ENCODE measurements around the gene MARVELD2.
"Not testable (repeated sequence)": the region's sequence is repeated elsewhere in the genome, so short reads cannot be mapped to it uniquely, and the experiment has no call there.

MARVELD2 gene

GRCh38 chr5:69450527-69450926 is 35.6 kb downstream of the MARVELD2 start:
- not testable (repeated sequence) for DNase-seq

DNA sequence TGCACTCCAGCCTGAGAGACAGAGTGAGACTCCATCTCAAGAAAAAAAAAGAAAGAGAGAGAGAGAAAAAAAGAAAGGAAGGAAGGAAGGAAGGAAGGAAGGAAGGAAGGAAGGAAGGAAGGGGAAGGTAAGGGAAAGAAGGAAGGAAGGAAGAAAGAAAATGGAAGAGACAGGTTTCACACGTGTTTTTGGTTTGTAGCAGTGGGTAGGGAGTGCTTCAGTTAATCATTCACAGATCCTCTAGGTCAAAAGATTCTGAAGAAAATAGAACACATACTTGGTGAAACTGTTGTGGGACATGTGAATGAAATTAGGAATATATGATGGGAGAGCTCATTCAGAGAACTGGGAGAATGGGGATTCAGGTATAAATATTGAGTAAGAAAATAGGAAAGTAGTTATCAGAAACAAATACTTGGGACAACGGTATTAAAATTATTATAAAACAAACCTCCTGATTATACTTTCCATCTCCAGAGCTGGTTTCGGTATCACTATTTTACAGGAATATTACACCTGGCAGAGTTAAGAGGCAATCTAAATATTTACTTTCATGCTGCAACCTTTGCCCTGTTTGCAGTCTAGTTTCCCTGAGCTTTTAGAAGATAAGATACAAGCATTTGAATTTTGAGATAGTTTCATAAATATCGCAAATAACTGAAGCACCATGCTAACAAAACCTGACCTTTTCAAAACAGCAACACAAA is 37.2 kb downstream of the MARVELD2 start:
- DNase-seq = no peak

DNA sequence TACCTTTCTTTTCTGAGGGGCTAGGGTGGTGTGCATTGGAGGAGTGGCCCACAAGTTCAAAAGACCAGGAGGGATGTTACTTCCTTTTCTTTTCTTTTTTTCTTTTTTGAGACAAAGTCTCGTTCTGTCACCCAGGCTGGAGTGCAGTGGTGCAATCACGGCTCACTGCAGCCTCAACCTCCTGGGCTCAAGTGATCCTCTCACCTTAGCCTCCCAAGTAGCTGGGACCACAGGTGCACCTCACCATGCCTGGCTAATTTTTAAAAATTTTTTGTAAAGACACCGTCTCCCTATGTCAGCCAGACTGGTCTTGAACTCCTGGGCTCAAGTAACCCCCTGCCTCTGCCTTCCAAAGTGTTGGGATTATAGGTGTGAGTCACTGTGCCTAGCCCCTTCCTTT is 38.6 kb downstream of the MARVELD2 start:
- DNase-seq = not testable (repeated sequence)

DNA sequence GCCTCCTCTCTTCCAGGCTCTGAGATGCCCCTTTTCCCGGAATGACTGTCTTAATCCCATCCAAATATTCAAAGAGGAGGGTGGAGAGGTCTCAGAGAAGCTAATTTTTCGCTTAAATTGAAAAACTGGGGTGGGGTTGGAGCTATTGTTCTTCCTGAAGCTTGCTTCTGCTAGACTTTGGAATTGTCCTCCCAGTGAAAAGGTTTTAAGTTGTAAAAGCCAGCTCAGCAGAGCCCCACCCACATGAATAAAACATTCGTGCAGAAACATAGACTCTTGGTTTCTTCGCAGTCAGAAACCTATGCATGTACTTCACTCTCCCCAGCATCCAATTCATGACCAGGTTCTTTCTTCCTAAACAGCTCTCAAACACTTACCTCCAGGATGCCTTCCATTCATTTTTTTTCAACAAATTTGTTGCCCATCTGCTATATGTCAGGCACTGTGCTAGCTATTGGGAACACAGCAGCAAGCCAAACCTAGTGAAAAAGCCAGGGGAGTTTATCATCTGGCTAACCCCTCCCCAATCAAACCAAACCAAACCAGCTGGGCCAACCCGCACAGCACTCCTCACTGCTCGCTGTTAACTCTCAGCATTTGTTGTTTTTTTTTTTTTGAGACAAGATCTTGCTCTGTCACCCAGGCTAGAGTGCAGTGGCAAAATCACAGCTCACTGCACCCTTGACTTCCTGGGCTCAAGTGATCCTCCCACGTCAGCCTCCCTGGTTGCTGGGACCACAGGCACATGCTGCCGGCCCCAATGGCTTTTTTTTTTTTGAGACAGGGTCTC is 39.7 kb downstream of the MARVELD2 start:
- DNase-seq = peak; percentile 11

GRCh38 chr5:69455428-69455988 is 40.6 kb downstream of the MARVELD2 start:
- not testable (repeated sequence) for DNase-seq

- DNase-seq = no peak
Observed at GRCh38 chr5:69462170-69462569, 47.3 kb downstream of the MARVELD2 start.

DNA sequence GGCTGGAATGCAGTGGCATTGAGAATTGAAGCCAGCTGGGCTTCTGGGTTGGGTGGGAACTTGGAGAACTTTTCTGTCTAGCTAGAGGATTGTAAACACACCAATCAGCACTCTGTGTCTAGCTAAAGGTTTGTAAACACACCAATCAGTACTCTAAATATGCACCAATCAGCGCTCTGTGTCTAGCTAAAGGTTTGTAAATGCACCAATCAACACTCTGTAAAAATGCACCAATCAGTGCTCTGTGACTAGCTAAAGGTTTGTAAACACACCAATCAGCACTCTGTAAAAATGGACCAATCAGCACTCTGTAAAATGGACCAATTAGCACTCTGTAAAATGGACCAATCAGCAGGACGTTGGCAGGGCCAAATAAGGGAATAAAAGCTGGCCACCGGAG is 51.5 kb downstream of the MARVELD2 start:
- DNase-seq = not testable (repeated sequence)

GRCh38 chr5:69467442-69468225 is 52.7 kb downstream of the MARVELD2 start:
- DNase-seq = peak; percentile 22

DNA sequence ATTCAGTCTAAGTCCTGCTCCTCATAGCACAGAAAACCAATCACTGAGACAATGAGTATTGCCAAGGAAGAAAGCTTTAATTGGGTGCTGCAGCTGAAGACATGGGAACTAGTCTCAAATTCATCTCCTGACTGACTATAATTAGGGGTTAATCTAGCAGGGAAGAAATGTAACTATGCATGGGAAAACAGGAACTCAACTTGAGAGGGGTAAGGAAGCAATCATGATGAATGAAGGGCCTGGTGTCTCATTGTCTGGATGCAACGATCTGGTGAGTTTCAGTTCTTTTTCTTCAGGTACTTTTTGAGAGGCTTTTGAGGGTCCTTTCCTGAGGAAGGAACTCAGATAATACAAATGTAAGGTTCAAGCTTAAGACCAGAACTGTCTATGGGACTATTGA is 53.7 kb downstream of the MARVELD2 start:
- DNase-seq = peak; percentile 27

GRCh38 chr5:69471516-69471915 is 56.6 kb downstream of the MARVELD2 start:
- DNase-seq = not testable (repeated sequence)

GRCh38 chr5:69472535-69473143 is 57.7 kb downstream of the MARVELD2 start:
- not testable (repeated sequence) for DNase-seq

DNA sequence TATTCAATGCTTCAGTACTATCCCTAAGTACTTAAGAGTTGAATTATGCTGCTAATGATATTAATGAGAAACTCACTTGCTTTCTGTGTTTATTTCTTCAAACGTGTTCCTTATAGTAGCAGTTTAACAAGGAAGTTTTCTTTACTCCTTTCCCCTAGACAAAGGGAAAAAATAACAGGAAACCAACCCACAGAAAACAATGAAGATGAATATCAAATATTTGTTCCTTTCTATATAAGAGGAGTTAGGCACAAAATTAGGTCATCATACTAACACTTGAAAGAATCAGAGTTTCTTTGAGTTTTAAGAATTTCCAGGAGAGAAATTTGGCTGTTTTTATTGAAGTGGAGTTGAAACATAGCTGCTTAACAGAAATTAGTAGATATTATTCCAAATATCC is 62.3 kb downstream of the MARVELD2 start:
- no peak for DNase-seq

DNA sequence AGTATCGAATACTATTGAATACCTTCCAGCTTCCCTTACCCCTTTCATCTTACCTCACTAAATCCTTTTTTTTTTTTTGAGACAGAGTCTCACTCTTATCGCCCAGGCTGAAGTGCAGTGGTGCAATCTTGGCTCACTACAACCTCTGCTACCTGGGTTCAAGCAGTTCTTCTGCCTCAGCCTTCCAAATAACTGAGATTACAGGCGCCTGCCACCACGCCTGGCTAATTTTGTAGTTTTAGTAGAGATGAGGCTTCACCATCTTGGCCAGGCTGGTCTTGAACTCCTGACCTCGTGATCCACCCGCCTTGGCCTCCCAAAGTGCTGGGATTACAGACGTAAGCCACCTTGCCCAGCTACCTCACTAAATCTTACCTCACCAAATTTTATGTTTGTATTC is 63.4 kb downstream of the MARVELD2 start:
- DNase-seq = not testable (repeated sequence)

GRCh38 chr5:69484891-69485290 is 70.0 kb downstream of the MARVELD2 start:
- DNase-seq = no peak

GRCh38 chr5:69485471-69485870 is 70.6 kb downstream of the MARVELD2 start:
- no peak for DNase-seq

DNA sequence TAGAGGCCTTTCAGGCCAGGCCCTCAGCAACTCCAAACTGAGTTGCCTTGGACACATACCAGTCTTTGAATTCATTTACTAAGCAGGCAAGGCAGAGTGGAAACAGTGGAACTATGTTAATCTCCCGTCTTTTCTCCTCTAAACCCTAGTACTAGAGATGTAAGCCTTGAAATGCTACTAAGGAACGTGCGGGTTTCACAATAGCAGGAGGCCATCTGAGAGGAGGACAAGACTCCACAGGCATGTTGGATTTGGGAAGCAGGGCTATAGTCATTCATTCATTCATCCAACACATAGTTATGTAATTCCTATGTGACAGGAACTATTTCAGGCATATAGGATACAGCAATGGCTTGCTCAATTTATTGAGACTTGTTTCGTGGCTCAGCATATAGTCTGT is 74.3 kb downstream of the MARVELD2 start:
- no peak for DNase-seq

DNA sequence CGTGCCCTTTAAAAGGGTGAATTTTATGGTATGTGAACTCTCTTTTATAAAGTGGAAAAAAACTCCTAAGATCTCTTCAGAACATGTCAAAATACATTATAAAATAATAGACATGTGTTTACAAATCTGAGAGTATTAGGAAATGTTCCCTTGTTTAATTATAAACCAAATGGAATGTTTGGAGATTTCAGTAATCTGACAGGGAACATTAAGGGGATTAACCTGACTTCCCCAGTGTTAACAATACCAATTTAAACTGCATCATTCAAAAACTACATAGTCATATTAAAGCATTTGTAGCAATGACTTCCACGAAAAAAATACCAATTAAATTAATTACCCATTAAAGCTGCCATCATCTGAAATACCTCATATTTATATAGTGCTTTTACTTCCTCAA is 76.1 kb downstream of the MARVELD2 start:
- DNase-seq = no peak

DNA sequence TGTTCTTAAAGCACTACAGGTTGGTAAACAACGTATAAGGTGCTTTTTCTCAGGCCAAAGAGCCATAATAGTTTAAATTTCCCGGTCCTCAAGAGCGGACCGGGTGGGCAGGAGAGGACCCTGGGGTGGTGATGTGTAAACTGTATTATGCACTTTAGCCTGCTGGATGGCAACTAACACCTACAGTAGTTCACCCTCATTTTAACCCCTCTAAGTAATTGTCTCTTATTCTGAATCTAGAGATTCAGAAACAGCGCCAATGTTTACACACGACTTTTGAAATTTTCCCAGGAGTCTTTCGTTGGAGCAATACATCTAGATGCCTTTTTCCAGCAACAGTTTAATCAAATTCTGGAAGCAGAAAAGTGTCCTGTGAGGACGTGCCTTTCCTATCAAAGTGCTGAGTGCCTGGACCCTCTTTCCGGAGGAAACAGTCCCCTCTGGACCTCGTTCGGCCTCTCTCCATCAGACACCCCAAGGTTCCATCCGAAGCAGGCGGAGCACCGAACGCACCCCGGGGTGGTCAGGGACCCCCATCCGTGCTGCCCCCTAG is 77.0 kb downstream of the MARVELD2 start:
- no peak for DNase-seq

DNA sequence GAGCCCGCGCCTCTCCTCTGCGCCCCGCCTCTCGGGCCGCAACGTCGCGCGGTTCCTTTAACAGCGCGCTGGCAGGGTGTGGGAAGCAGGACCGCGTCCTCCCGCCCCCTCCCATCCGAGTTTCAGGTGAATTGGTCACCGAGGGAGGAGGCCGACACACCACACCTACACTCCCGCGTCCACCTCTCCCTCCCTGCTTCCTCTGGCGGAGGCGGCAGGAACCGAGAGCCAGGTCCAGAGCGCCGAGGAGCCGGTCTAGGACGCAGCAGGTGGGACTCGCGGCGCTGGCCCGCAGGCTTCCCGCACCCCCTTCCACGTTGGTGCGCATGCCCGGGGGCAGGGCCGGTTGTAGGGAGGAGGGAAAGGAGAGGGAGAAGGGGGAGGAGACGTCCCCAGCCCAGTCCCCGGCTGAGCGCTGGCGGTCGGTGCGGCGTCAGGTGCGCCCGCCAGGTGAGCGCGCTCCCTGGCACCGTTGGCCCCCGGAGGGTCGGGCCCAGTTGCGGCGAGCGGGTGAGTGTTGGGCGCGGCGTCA is 77.5 kb downstream of the MARVELD2 start, which contains the start of gene OCLN:
Gene OCLN, plus strand, starts transcription at position 400 of the 532 bp plus-strand sequence. CDS start 11,455 bp downstream, outside the sequence.
- no peak for DNase-seq

DNA sequence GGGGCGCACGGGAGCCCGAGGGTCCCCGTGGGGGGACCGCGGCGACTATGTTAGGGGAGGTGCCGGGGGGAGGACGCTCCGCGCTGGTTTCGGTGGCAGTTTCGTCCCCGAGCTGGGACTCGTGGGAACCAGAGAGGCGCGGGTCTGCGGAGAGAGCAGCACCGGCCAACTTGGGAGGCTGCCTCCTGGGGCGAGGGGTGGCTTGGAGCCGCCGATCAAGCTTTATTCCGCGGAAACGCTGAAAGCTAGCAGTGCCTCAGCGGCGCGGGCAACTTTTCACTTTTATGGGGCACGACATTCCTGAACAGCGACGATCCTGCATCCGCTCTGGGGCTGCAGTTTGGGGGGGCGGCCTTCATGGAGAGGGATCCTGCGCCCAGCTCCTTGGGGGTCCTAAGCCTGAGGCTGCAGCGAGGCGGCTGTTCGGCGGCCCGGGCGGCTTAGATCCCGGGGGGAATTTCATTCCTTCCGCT is 78.0 kb downstream of the MARVELD2 start:
- no peak for DNase-seq

DNA sequence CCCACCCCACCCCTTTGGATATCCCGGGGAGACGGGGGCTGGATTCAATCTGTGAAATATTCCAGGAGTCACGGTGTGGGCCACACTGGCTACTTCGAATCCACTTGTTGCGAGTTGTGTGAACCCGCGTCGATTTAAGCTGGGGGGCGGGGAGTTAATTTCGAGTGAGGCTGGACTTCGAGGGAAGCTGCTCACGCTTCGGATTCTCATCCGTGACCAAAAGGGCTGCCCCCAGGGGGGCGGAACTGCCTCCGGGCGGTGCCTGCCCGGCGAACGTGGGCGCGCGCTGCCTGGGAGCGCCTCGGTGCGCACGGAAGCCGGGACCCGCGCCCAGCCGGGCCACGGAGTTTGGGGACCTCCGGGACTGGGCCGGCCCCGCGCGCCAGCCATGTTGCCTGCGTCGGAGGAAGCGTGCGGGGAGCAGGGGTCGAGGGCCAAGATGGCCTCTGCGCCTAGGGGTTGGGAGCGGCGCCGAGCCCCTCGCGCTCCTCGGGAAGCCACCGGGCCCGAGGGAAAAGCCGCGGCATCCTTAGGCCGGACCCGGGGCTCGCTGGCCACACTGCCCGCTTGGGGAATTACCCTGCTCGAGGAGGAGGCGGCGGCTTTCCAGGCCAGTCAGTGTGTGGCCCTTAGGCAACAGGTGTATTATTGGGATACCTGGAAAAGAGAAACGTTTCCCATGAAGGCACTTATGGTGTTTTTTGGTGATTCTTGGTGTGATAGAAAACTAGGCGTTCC is 78.6 kb downstream of the MARVELD2 start:
- DNase-seq = peak; percentile 41
